A549 (cell line): ENCODE results near the gene LRP1. TPM values are rescaled to one million over a fixed set of nuclear protein-coding genes. Genes with fewer than 3 reads are reported as not detected.
A peak's percentile ranks its signal among the peaks of the same experiment; 100 is the strongest.

Source experiments
- ATAC-seq, 2 experiments: fragments of 200-7000 bp in 1 of 2; fragments of >200 bp in 1 of 2; cut with Nextera tagmentation in 1 of 2; cut with Tn5 transposase in 1 of 2; 3 replicates each; pipeline versions ENCODE4 v1.8.0 to v1.9.1; 2018 to 2020; ENCODE audit warnings: mild to moderate bottlenecking in 1 of 2, moderate library complexity in 1 of 2
- CTCF ChIA-PET: fragments of 300-600 bp; sonication (Branson Sonifier 250); formaldehyde crosslinking; extraction: SDS; loops from one replicate; lab custom pipeline; 2021; ENCODE audit warnings: antibody characterized with exemption, inconsistent platforms; lab: Yijun Ruan, JAX
- POLR2A ChIA-PET: fragments of 350-600 bp; formaldehyde crosslinking; extraction: SDS; loops from one replicate; lab custom pipeline; 2021; ENCODE audit warnings: antibody characterized with exemption, inconsistent platforms; lab: Yijun Ruan, JAX
- DNase-seq, 2 experiments: peaks; one replicate each; pipeline versions ENCODE4 v3.0.0 to v3.0.0-alpha.2; 2011 to 2016; ENCODE audit warnings: low read depth in 1 of 2, low spot score in 1 of 2
- FAIRE-seq: peaks from 2 replicates; lab custom pipeline; 2011; peaks lifted over from hg19 to GRCh38; lab: Jason Lieb, UNC
- H3K27ac ChIP-seq, 2 experiments: fragments of >200 bp; sonication (Bioruptor Twin); formaldehyde crosslinking; 3 replicates each; pipeline ENCODE4 v1.5.1; 2016 to 2017
- H3K4me1 ChIP-seq: fragments of >200 bp; sonication (Bioruptor Twin); formaldehyde crosslinking; 3 replicates; pipeline ENCODE4 v1.6.1; 2016
- H3K4me2 ChIP-seq: fragments of >200 bp; sonication (Bioruptor Twin); formaldehyde crosslinking; 3 replicates; pipeline ENCODE4 v1.6.1; 2016
- H3K4me3 ChIP-seq: fragments of >200 bp; sonication (Bioruptor Twin); formaldehyde crosslinking; 3 replicates; pipeline ENCODE4 v1.5.1; 2016
- H3K9me3 ChIP-seq: fragments of >200 bp; sonication (Bioruptor Twin); formaldehyde crosslinking; 3 replicates; pipeline ENCODE4 v1.6.1; 2016
- ATOH8 ChIP-seq: fragments of 250-450 bp; sonication (Bioruptor Pico); IDR thresholded peaks from 2 replicates; pipeline ENCODE4 v1.5.0; 2020; ENCODE audit warnings: low read depth, mild to moderate bottlenecking, moderate library complexity
- CBX8 ChIP-seq: fragments of 200-600 bp; sonication (generic); IDR thresholded peaks from 2 replicates; pipeline ENCODE4 v1.6.1; 2016
- CHD2 ChIP-seq: fragments of 150-350 bp; IDR thresholded peaks from 2 replicates; pipeline ENCODE4 v1.6.1; 2014; ENCODE audit warnings: low read length; ENCODE audit not compliant: partially characterized antibody
- CHD4 ChIP-seq: fragments of 200-600 bp; sonication (generic); IDR thresholded peaks from 2 replicates; pipeline ENCODE4 v1.6.1; 2016; ENCODE audit warnings: antibody characterized with exemption, mild to moderate bottlenecking, borderline replicate concordance
- CTCF ChIP-seq: fragments of >200 bp; sonication (Bioruptor Twin); formaldehyde crosslinking; IDR thresholded peaks from 3 replicates; pipeline ENCODE4 v1.5.1; 2016
- ELK1 ChIP-seq: fragments of 150-350 bp; IDR thresholded peaks from 2 replicates; pipeline ENCODE4 v1.6.1; 2014; ENCODE audit warnings: low read depth, mild to moderate bottlenecking, low read length
- EP300 ChIP-seq, 2 experiments: fragments of >200 bp; sonication (Bioruptor Twin); formaldehyde crosslinking; IDR thresholded peaks; 2 replicates in 1 of 2; 3 replicates in 1 of 2; pipeline ENCODE4 v1.6.1; 2016 to 2017
- ESRRA ChIP-seq: fragments of 150-350 bp; IDR thresholded peaks from 2 replicates; pipeline ENCODE4 v1.6.1; 2014; ENCODE audit warnings: mild to moderate bottlenecking, low read length, borderline replicate concordance
- FOSB ChIP-seq: fragments of 250-450 bp; sonication (Bioruptor Pico); IDR thresholded peaks from 2 replicates; pipeline ENCODE4 v1.5.0; 2020; ENCODE audit warnings: mild to moderate bottlenecking, moderate library complexity
- FOXS1 ChIP-seq: fragments of 250-450 bp; sonication (Bioruptor Pico); IDR thresholded peaks from 2 replicates; pipeline ENCODE4 v1.5.0; 2020; ENCODE audit warnings: mild to moderate bottlenecking, moderate library complexity
- GATA3 ChIP-seq: IDR thresholded peaks from 2 replicates; pipeline ENCODE4 v1.6.1; 2012; ENCODE audit warnings: borderline replicate concordance
- HES2 ChIP-seq: fragments of >200 bp; sonication (Bioruptor Twin); formaldehyde crosslinking; IDR thresholded peaks from 2 replicates; pipeline ENCODE4 v1.6.1; 2016
- JUNB ChIP-seq: fragments of >200 bp; sonication (Bioruptor Twin); formaldehyde crosslinking; IDR thresholded peaks from 2 replicates; pipeline ENCODE4 v1.6.1; 2016
- KDM5A ChIP-seq: fragments of 200-600 bp; sonication (generic); IDR thresholded peaks from 2 replicates; pipeline ENCODE4 v1.6.1; 2016; ENCODE audit warnings: antibody characterized with exemption, mild to moderate bottlenecking
- MAFK ChIP-seq: fragments of 450-650 bp; IDR thresholded peaks from 2 replicates; pipeline ENCODE4 v1.6.1; 2014; ENCODE audit not compliant: partially characterized antibody
- MYC ChIP-seq: IDR thresholded peaks from 2 replicates; pipeline ENCODE4 v1.6.1; 2012; ENCODE audit warnings: mild to moderate bottlenecking, inconsistent platforms, low read length, improper control_type of control experiment, borderline replicate concordance
- NFE2L2 ChIP-seq: fragments of 150-350 bp; conservative IDR thresholded peaks from 2 replicates; pipeline ENCODE4 v1.6.1; 2014; ENCODE audit warnings: low read length
- POLR2A ChIP-seq: IDR thresholded peaks from 2 replicates; pipeline ENCODE4 v1.6.1; 2012; ENCODE audit warnings: mild to moderate bottlenecking, low read length
- POLR2AphosphoS2 ChIP-seq: conservative IDR thresholded peaks from 2 replicates; pipeline ENCODE4 v1.6.1; 2012; ENCODE audit warnings: low read length, improper control_type of control experiment, inconsistent platforms
- RAD21 ChIP-seq, 2 experiments: fragments of >200 bp in 1 of 2; sonication (Bioruptor Twin) in 1 of 2; formaldehyde crosslinking in 1 of 2; IDR thresholded peaks in 1 of 2; conservative IDR thresholded peaks in 1 of 2; 2 replicates in 1 of 2; 3 replicates in 1 of 2; pipeline ENCODE4 v1.6.1; 2012 to 2018; ENCODE audit warnings: inconsistent platforms in 1 of 2
- RARB ChIP-seq: fragments of 250-450 bp; sonication (Bioruptor Pico); IDR thresholded peaks from 2 replicates; pipeline ENCODE4 v1.8.0; 2021; ENCODE audit warnings: mild to moderate bottlenecking, moderate library complexity
- RCOR1 ChIP-seq: fragments of 150-350 bp; IDR thresholded peaks from 2 replicates; pipeline ENCODE4 v1.6.1; 2014; ENCODE audit warnings: antibody characterized with exemption, low read length, low read depth
- RNF2 ChIP-seq: fragments of 200-600 bp; sonication (generic); IDR thresholded peaks from 2 replicates; pipeline ENCODE4 v1.6.1; 2016; ENCODE audit warnings: low read depth, mild to moderate bottlenecking, antibody characterized with exemption, moderate library complexity, borderline replicate concordance
- TFCP2L1 ChIP-seq: fragments of 250-450 bp; sonication (Bioruptor Pico); IDR thresholded peaks from 2 replicates; pipeline ENCODE4 v1.5.0; 2021; ENCODE audit warnings: mild to moderate bottlenecking
- TP53 ChIP-seq: fragments of 250-450 bp; sonication (Bioruptor Pico); IDR thresholded peaks from 2 replicates; pipeline ENCODE4 v1.5.0; 2021; ENCODE audit warnings: mild to moderate bottlenecking, moderate library complexity
- ZC3H11A ChIP-seq: fragments of 450-650 bp; IDR thresholded peaks from 2 replicates; pipeline ENCODE4 v1.6.1; 2014; ENCODE audit warnings: antibody characterized with exemption, mild to moderate bottlenecking
- ZFP36 ChIP-seq: fragments of 450-650 bp; IDR thresholded peaks from 2 replicates; pipeline ENCODE4 v1.6.1; 2014; ENCODE audit warnings: borderline replicate concordance; ENCODE audit not compliant: partially characterized antibody
- ZNF302 ChIP-seq: fragments of 250-450 bp; sonication (Bioruptor Pico); IDR thresholded peaks from 2 replicates; pipeline ENCODE4 v1.9.0; 2021; ENCODE audit warnings: inconsistent platforms, mild to moderate bottlenecking, moderate library complexity
- WGBS: methylation state at CpG from one replicate; pipeline ENCODE4 v1.1.6; 2017; ENCODE audit errors: missing lambda C conversion rate; 5-methylcytosine and 5-hydroxymethylcytosine counted together
- polyA plus RNA-seq, 4 experiments: library from polyadenylated mRNA; depleted of rRNA in 3 of 4; stranded (reverse); fragments of >200 nt; fragmentation: RNase III in 1 of 4; extraction: RNeasy Plus Mini Kit Qiagen cat#74134 plus additional on column Dnase treatment in 1 of 4; gene quantifications; 2 replicates in 3 of 4; 3 replicates in 1 of 4; pipeline ENCODE4 v1.2.3, GENCODE V29; 2011 to 2017
- TF ChIP-seq, protein P1 (sequence below): IDR thresholded peaks from 2 replicates; pipeline ENCODE4 v1.6.1; 2012; ENCODE audit warnings: low read depth, borderline replicate concordance

Gene LRP1
- polyA plus RNA-seq, 2 of the 4 experiments (the other 2 are of a cell fraction) = 5.6 to 9.4 TPM

DNA sequence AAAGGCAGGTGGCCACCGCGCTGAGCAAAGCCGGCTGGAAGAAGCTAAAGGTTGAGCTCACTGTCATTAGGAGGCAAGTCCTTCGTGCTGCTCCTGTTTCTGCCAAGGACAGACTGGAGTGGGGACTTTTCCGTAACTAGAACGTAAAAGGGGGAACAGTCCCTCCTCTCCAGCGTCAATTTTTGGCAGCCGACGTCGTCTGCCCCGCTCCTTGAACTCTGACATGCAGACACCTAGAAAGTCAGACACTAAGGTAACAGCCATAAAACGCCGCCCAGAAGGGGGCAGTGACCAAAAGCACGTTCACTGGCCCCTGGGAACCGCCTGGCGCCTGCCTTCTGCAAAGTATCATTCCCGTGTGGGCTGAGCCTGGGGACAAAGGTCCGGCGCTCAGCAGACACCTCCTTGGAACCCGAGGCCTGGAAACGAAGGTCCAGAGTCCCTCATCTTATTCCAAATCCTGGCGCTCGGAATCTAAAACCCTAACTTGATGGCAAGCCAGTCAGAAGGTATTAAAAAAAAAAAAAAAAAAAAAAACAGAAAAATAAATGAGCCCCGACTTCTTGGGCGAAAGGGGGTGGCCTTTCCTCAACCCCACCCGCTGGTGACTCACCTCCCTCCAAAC is 1.1 kb upstream of the LRP1 start (continued):
- TF ChIP-seq RCOR1 (no peak), TP53 (CRISPR knock-in tag) (no peak), ELK1 (no peak), MYC (no peak)
- TF ChIP-seq, protein P1, sequence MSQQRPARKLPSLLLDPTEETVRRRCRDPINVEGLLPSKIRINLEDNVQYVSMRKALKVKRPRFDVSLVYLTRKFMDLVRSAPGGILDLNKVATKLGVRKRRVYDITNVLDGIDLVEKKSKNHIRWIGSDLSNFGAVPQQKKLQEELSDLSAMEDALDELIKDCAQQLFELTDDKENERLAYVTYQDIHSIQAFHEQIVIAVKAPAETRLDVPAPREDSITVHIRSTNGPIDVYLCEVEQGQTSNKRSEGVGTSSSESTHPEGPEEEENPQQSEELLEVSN = peak; percentile 66

DNA sequence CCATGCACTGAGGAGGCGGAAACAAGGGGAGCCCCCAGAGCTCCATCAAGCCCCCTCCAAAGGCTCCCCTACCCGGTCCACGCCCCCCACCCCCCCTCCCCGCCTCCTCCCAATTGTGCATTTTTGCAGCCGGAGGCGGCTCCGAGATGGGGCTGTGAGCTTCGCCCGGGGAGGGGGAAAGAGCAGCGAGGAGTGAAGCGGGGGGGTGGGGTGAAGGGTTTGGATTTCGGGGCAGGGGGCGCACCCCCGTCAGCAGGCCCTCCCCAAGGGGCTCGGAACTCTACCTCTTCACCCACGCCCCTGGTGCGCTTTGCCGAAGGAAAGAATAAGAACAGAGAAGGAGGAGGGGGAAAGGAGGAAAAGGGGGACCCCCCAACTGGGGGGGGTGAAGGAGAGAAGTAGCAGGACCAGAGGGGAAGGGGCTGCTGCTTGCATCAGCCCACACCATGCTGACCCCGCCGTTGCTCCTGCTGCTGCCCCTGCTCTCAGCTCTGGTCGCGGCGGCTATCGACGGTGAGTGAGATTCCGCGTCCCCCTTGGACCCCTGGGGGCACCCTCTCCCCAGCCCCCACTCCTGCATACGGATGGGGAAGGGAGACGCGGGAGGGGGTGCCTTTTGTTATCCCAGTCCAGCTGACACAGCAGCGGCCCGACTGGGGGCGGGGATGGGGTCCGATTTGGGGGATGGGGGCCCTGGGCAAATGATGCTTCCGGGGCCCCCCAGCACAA is 400 bp downstream of the LRP1 start:
- peak overlapping the region; percentile 88 to 97 for H3K27ac ChIP-seq
- H3K4me3 ChIP-seq = peak overlapping the region; percentile 64
- peaks cover 4% of the 10 kb centered on the region; the same call in 1 of the 3 replicates for H3K9me3 ChIP-seq
- no peak for DNase-seq
- TF ChIP-seq CHD4 (no peak), CTCF (no peak), ATOH8 (CRISPR knock-in tag) (no peak), ESRRA (no peak), MAFK (no peak), EP300 (IDR thresholded peaks at IDR 0.05) (no peak), CBX8 (no peak), RARB (CRISPR knock-in tag) (no peak), POLR2AphosphoS2 (no peak), ZNF302 (CRISPR knock-in tag) (no peak), JUNB (no peak)
- peak in 1 of 2 experiments; percentile 19; a peak in 3 of 6 replicates for ATAC-seq
- POLR2A ChIA-PET = interaction anchor here (0.8 to 2.2 kb wide), 9 partner anchors 8 to 440 kb away, joined by 3 to 20 read pairs (median 4); partner anchors contain the start of genes NAB2, PTGES3 and STAT6
- WGBS = 19% methylated on average over 30 of the region's 35 CpGs
- H3K4me1 ChIP-seq = peaks cover 39% of the 10 kb centered on the region; the same call in 2 of the 3 replicates
- H3K4me2 ChIP-seq = peak overlapping the region; percentile 90
- CTCF ChIA-PET = interaction anchor here (1.0 to 20.0 kb wide), 10 partner anchors 9 to 141 kb away, joined by 3 to 1152 read pairs (median 4); partner anchors contain the start of gene STAT6
- FAIRE-seq = no peak

GRCh38 chr12:57129321-57129842 is 1.1 kb downstream of the LRP1 start:
- POLR2A ChIA-PET = no interaction called here
- no peak for ATAC-seq
- peak overlapping the region; percentile 90 for H3K4me2 ChIP-seq

More at GRCh38 chr12:57129321-57129842, 1.1 kb downstream of the LRP1 start:
- no peak for DNase-seq
- TF ChIP-seq HES2 = no peak
- no peak for TF ChIP-seq FOXS1 (CRISPR knock-in tag)
- TF ChIP-seq RAD21 (conservative IDR thresholded peaks at IDR 0.05 in 1 of 2, IDR thresholded peaks at IDR 0.05 in 1 of 2) = no peak
- TF ChIP-seq POLR2A = no peak
- TF ChIP-seq ZFP36 = no peak
- no peak for TF ChIP-seq ZC3H11A
- no peak for TF ChIP-seq EP300 (IDR thresholded peaks at IDR 0.05)
- TF ChIP-seq GATA3 = no peak
- no peak for TF ChIP-seq ZNF302 (CRISPR knock-in tag)
- TF ChIP-seq RNF2 = no peak
- TF ChIP-seq CHD2 = no peak
- no peak for TF ChIP-seq TFCP2L1
- no peak for TF ChIP-seq KDM5A
- TF ChIP-seq FOSB = no peak
- TF ChIP-seq NFE2L2 = no peak
- CTCF ChIA-PET = interaction anchor here (0.9 to 20.0 kb wide), 7 partner anchors 18 to 142 kb away, joined by 3 to 1152 read pairs (median 4); partner anchors contain the start of gene STAT6
- FAIRE-seq = no peak
- peaks cover 43% of the 10 kb centered on the region; the same call in 2 of the 3 replicates for H3K4me1 ChIP-seq
- no peaks in the 10 kb centered on the region for H3K9me3 ChIP-seq
- H3K4me3 ChIP-seq = peak overlapping the region; percentile 64
- H3K27ac ChIP-seq = peak overlapping the region; percentile 88 to 97; a peak in 5 of 6 replicates
- 34% methylated on average over 8 of the region's 12 CpGs for WGBS
